Measurements from ENCODE around the gene DNAH14. TPM values are rescaled to one million over a fixed set of nuclear protein-coding genes. Genes with fewer than 3 reads are reported as not detected.

Gene DNAH14
- total and polyA plus RNA-seq, 3 donors from 2014 or later: 30.1 to 82.1 (median 37.3) TPM

DNA sequence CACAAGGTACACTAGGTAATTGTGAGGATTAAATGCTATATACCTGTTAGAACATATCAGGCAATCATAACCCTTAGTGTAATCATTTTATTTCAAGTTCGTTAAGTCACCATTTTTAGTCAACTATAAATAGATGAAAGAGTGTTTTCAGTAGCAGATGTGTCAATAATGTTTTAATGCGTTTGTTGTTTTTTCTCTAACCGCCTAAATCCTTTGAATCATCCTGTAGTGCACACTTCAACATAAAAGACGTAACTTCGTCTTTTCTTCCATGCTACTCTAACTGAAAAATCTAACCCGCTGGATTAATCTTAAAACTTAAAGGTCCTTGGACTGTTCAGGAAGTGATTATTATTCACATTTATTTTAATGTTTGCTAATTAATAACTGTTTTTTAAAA, 505.6 kb downstream of the DNAH14 start:
- H3K27me3 ChIP-seq: no peaks in the 10 kb centered on the region
- intact Hi-C loops (cut with DNase I; ENCODE audit: low total_unique reads): no loop called here
- H3K36me3 ChIP-seq (ENCODE audit: low read depth, missing control alignments): no peaks in the 10 kb centered on the region
- WGBS, 2 donors: 77 to 81% methylated on average over 6 of the region's 6 CpGs
- no peaks in the 10 kb centered on the region for H3K4me1 ChIP-seq
- TF ChIP-seq, protein P1, sequence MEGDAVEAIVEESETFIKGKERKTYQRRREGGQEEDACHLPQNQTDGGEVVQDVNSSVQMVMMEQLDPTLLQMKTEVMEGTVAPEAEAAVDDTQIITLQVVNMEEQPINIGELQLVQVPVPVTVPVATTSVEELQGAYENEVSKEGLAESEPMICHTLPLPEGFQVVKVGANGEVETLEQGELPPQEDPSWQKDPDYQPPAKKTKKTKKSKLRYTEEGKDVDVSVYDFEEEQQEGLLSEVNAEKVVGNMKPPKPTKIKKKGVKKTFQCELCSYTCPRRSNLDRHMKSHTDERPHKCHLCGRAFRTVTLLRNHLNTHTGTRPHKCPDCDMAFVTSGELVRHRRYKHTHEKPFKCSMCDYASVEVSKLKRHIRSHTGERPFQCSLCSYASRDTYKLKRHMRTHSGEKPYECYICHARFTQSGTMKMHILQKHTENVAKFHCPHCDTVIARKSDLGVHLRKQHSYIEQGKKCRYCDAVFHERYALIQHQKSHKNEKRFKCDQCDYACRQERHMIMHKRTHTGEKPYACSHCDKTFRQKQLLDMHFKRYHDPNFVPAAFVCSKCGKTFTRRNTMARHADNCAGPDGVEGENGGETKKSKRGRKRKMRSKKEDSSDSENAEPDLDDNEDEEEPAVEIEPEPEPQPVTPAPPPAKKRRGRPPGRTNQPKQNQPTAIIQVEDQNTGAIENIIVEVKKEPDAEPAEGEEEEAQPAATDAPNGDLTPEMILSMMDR (IDR thresholded peaks at IDR 0.05): no peak
- TF ChIP-seq POLR2A (IDR thresholded peaks at IDR 0.05): no peak
- H3K4me3 ChIP-seq: no peak overlapping the region
- H3K9me3 ChIP-seq: no peaks in the 10 kb centered on the region
- DNase-seq: no peak
- no peak overlapping the region for H3K27ac ChIP-seq

DNA sequence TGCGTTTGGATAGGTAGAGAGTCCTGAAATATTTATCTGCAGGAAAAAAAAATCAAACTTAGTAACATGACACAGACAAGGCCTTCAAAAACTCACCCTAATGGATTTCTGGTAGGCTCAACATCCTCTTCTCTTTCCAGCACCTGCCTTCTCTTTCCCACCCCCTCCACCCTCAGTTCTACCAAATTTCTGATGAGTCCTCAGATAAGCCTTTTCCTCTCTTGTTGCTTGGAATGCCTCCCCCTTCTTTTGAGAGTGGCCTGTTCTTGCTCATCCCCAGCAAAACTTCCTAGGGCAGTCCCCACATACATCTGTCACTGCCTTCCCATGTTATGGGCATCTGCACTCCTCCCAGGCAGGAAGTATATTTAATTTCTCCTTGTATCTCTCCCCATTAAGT, 506.0 kb downstream of the DNAH14 start:
- Histone ChIP-seq H3K36me3 (ENCODE audit: low read depth, missing control alignments) (no peaks in the 10 kb centered on the region), H3K4me3 (no peak overlapping the region), H3K4me1 (no peaks in the 10 kb centered on the region), H3K27me3 (no peaks in the 10 kb centered on the region), H3K27ac (no peak overlapping the region), H3K9me3 (no peaks in the 10 kb centered on the region)
- no peak for DNase-seq
- TF ChIP-seq POLR2A (IDR thresholded peaks at IDR 0.05): no peak
- TF ChIP-seq, protein P1 (IDR thresholded peaks at IDR 0.05): no peak
- 88 to 92% methylated on average over 1 of the region's 1 CpG for WGBS, 2 donors
- intact Hi-C loops (cut with DNase I; ENCODE audit: low total_unique reads): no loop called here

DNA sequence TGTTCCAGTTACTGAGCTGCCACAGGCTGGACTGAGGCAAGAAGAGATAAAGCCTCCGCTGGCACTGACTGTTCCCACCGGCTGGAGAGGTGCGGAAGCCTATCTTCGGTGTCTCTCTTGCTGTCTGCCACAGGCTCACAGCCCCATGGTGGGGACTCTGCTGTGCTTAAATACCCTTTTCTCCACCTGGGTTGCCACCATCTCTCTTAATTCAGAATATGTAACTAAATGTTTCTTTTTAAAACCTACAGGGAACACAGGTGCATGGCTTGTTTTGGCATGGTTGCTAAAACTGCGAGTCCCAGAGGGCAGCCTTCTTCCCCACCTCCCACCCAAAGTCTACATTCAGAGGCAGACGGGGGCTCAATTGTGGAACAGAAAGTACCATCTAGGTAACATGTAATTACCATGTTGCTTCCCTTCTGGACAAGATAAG, 506.5 kb downstream of the DNAH14 start:
- WGBS, 2 donors: 61 to 74% methylated on average over 6 of the region's 6 CpGs
- intact Hi-C loops (cut with DNase I; ENCODE audit: low total_unique reads): no loop called here
- no peaks in the 10 kb centered on the region for H3K27me3 ChIP-seq
- DNase-seq: no peak
- no peak for TF ChIP-seq POLR2A (IDR thresholded peaks at IDR 0.05)
- TF ChIP-seq, protein P1 (IDR thresholded peaks at IDR 0.05): no peak
- no peaks in the 10 kb centered on the region for H3K4me1 ChIP-seq
- H3K4me3 ChIP-seq: no peak overlapping the region
- no peak overlapping the region for H3K27ac ChIP-seq
- no peaks in the 10 kb centered on the region for H3K36me3 ChIP-seq (ENCODE audit: low read depth, missing control alignments)
- H3K9me3 ChIP-seq: no peaks in the 10 kb centered on the region

DNA sequence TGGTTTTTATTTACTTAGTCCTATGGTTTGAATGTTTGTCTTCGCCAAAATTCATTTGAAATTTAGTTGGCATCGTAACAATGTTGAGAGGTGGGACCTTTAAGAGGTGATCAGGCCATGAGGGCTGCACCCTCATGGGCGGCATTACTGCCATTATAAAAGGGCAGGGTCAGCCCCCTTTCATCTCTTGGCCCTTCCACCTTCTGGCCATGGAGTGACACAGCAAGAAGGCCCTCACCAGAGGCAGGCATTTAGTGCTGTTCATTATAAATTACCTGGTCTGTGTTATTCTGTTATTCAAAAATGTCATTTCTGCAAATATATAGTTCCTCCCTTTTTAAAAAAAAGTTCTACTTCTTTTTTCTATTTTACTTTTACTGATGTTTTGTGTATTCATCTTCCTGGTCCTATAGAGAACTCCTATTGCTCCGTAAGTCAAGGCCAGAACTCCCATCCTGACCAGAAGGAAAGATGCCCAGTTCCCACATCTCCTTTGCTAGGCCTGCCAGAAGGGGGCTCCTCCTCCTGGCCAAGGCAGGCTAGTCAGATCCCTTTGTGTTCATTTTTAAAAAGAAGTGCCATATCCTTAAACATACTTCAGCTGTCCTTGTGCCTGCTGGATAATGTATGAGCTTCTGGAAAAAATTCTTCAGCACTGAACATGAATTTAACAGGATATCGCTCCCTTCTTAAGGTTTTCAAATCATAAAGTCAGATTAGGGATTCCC, 508.4 kb downstream of the DNAH14 start:
- no peak overlapping the region for H3K27ac ChIP-seq
- H3K4me1 ChIP-seq: no peaks in the 10 kb centered on the region
- H3K4me3 ChIP-seq: no peak overlapping the region
- H3K36me3 ChIP-seq (ENCODE audit: low read depth, missing control alignments): no peaks in the 10 kb centered on the region
- intact Hi-C loops (cut with DNase I; ENCODE audit: low total_unique reads): no loop called here
- DNase-seq: no peak
- H3K9me3 ChIP-seq: no peaks in the 10 kb centered on the region
- no peaks in the 10 kb centered on the region for H3K27me3 ChIP-seq
- TF ChIP-seq POLR2A (IDR thresholded peaks at IDR 0.05): no peak
- TF ChIP-seq, protein P1 (IDR thresholded peaks at IDR 0.05): peak in 1 of 3 experiments; percentile 25
- WGBS, 2 donors: 86 to 89% methylated on average over 5 of the region's 5 CpGs
